ENCODE data around the gene ARL6IP5.

ARL6IP5 gene

GRCh38 chr3:69087030-69087791 is 2.5 kb downstream of the ARL6IP5 start:
- no peak for DNase-seq

- no peak for DNase-seq
Measured at GRCh38 chr3:69088063-69088462, 3.3 kb downstream of the ARL6IP5 start.

- no peak for DNase-seq
Measured at GRCh38 chr3:69090021-69090420, 5.3 kb downstream of the ARL6IP5 start.

- DNase-seq = no peak
Measured at GRCh38 chr3:69091389-69092029, 6.8 kb downstream of the ARL6IP5 start.

- no peak for DNase-seq
Measured at GRCh38 chr3:69092030-69092516, 7.3 kb downstream of the ARL6IP5 start.

DNA sequence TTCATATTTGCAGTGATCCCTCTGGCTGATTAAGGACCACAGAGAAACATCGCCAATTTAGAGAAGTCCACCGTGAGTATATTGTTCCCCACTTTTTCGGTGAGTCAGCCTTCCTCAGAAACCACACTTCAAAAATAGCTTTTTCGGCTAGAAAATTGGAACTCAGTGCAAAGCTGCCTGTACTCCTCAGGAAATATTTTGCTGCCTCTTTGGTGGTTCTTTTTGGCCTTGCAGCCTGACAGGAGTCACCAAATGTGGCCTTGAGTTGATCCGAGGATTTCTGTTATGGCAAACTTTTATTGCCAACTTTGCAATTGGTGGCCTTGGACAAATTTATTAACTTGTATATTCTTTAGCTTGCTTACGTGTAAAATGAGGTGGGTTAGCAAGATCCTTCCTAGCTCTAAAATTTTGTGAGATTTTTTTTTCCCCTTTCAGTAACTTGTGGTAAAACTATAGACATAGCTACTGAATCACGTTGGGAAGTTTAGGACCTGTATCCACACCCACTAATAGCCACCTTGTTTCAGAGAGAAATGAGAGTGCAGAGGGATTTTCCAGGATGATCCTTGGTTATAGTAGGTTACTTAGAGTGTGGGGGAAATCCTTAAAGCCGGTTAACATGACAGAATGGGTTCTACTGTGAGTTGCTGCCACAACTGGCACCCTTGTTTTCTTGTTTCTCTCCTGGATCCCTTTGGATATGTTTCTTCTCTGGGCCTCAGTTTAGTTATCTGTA is 9.9 kb downstream of the ARL6IP5 start:
- DNase-seq = no peak

GRCh38 chr3:69095636-69096035 is 10.9 kb downstream of the ARL6IP5 start:
- no peak for DNase-seq

- DNase-seq = no peak
Measured at GRCh38 chr3:69096299-69096698, 11.6 kb downstream of the ARL6IP5 start.

- DNase-seq = no peak
Measured at GRCh38 chr3:69097407-69098086, 12.8 kb downstream of the ARL6IP5 start.

- DNase-seq = no peak
Measured at GRCh38 chr3:69099576-69099975, 14.8 kb downstream of the ARL6IP5 start.

GRCh38 chr3:69102384-69102783 is 17.6 kb downstream of the ARL6IP5 start:
- DNase-seq = no peak

GRCh38 chr3:69103123-69103522 is 18.4 kb downstream of the ARL6IP5 start:
- no peak for DNase-seq

GRCh38 chr3:69104586-69104985 is 19.8 kb downstream of the ARL6IP5 start:
- no peak for DNase-seq

GRCh38 chr3:69105320-69105719 is 20.6 kb downstream of the ARL6IP5 start:
- no peak for DNase-seq

GRCh38 chr3:69107841-69108240 is 23.1 kb downstream of the ARL6IP5 start:
- no peak for DNase-seq

DNA sequence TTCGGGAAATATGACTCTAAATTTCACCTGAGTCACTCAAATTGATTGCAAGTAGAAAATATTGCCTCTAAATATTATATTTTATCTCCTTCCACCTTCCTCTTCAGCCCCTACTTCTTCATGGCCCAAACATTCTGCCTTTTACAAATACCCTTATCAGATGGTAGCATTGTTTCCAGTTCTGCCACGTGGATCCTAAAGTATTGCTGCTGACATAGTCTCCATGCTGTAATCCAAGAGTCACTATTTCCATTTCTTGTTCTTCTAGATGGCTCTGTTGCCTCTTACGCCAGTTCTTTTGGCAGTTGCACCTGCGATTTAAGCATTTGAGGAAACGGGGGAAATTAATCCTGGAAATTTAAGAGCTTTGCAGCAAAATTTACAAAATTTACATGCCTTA is 24.1 kb downstream of the ARL6IP5 start:
- DNase-seq = no peak

- DNase-seq = no peak
Measured at GRCh38 chr3:69110941-69111546, 26.3 kb downstream of the ARL6IP5 start.

DNA sequence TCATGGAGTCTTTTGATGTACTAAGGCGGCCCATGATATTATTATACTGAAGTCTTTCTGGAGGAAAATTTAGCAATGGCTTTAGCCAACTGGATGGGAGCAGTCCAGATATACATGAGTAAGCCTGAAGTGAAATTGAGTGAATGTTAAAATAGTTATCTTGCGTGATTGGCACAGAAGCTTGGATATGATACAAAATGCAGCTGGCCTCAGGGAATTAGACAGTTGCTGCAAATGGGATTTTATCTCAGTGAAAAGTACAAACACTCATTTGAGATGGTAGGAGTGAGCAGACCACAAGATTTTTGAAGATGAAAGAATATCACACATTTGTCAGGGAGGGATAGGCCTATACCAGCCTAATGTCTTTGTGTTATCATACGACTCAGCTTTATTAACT is 28.8 kb downstream of the ARL6IP5 start:
- no peak for DNase-seq

DNA sequence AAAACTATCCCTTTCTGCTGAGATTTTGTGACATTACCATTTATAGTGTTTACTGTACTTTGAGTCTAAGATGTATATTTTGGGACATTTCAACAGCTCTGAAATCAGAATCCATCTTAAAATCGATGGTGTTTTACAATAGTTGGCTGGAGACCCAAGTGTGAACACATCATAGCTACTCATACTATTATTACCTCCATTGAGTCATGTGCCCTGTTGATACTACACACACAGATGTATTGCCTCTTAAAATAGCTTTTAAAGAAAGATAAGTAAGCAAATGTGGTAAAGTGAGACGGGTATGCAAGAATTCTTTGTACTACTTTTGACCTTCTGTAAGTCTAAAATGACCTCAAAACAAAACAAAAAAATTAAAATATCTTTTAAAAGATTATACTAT is 31.0 kb downstream of the ARL6IP5 start:
- no peak for DNase-seq

GRCh38 chr3:69116162-69116561 is 31.4 kb downstream of the ARL6IP5 start:
- no peak for DNase-seq

GRCh38 chr3:69116897-69117296 is 32.2 kb downstream of the ARL6IP5 start:
- no peak for DNase-seq

- no peak for DNase-seq
Measured at GRCh38 chr3:69118555-69118954, 33.8 kb downstream of the ARL6IP5 start.

GRCh38 chr3:69119138-69119537 is 34.4 kb downstream of the ARL6IP5 start:
- DNase-seq = no peak
